ENCODE data around the gene SNX8.
"Not testable (repeated sequence)": the region's sequence is repeated elsewhere in the genome, so short reads cannot be mapped to it uniquely, and the experiment has no call there.

SNX8 gene, protein sequence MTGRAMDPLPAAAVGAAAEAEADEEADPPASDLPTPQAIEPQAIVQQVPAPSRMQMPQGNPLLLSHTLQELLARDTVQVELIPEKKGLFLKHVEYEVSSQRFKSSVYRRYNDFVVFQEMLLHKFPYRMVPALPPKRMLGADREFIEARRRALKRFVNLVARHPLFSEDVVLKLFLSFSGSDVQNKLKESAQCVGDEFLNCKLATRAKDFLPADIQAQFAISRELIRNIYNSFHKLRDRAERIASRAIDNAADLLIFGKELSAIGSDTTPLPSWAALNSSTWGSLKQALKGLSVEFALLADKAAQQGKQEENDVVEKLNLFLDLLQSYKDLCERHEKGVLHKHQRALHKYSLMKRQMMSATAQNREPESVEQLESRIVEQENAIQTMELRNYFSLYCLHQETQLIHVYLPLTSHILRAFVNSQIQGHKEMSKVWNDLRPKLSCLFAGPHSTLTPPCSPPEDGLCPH

DNA sequence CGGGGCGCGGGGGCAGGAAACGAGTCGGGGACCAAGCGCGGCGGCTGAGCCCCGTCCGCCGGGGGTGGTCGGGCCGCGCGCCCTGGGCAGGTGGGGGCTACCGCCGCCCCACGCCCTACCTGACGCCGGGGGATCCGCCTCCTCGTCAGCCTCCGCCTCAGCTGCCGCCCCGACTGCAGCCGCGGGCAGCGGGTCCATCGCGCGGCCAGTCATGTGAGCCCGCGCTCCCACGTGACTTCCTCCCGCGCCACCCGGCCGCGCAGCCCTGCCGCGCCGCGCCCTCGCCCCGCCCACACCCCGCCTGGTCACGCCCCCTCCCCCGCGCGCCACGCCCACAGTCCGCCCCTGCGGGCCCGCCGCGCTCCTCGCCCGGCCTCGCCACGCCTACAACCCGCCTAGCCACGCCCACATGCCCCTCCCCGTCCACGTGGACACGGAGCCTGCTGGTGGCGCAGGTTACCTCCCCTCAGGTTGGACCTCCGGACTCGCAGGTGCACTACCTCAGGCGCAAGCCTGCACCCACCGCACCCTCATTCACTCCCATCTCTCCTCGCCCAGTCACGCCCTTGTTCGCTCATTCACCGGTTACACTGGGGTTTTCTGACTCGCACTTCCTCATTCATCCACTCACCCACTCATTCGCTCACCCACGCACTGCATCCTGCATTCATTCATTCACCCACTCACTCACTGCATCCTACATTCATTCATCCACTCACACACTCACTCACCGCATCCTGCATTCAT lies at the start of gene SNX8:
Gene SNX8, minus strand, starts transcription at position 233 of the 747 bp plus-strand sequence. Its CDS starts 20 bp downstream, at position 213.
- peak; percentile 35 to 97 (median 88) for DNase-seq

DNA sequence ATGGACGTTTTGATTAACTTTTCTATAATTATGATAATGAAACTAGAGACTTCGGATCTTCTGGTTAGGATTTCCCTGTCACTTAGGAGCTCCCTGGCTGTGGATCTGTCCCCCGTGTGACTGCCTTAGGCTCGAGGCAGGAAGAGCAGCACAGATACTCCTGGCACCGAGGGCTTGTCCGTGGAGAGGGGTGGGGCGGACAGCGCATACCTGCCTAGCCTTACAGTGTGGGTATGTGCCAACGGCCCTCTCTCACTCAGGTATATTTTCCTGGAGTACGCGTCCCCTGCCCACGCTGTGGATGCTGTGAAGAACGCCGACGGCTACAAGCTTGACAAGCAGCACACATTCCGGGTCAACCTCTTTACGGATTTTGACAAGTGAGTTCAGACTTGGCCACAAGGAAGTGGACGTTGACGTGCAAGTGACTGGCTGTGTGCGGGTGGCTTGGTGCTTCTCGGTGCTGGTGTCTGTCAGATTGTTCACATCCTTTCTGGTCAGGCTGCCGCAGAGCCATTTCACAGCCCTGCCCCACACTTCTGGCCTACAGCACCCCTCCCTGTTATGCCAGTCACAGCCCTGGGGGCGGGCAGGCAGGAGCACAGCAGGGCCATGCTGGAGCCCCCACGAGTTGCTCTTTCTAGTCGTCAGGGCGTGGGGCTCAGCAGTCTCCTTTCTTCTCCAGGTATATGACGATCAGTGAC lies 48.3 kb upstream of the SNX8 start:
- DNase-seq: no peak

DNA sequence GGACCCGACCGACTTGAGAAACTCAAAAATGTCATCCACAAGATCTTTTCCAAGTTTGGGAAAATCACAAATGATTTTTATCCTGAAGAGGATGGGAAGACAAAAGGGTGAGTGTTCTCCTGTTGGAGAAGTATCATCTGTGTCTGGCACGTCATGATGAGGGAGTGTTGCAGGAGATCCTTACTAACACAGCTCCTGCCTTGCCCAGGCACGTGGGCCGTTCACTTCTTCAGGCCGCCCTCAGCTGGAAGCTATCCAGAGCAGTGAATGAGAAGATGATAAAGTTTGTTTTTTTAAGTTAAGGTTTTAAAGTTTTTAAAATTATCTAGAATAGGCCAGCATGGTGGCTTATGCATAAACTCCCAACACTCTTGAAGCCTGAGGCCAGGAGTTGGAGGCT lies 46.6 kb upstream of the SNX8 start:
- DNase-seq: no peak

DNA sequence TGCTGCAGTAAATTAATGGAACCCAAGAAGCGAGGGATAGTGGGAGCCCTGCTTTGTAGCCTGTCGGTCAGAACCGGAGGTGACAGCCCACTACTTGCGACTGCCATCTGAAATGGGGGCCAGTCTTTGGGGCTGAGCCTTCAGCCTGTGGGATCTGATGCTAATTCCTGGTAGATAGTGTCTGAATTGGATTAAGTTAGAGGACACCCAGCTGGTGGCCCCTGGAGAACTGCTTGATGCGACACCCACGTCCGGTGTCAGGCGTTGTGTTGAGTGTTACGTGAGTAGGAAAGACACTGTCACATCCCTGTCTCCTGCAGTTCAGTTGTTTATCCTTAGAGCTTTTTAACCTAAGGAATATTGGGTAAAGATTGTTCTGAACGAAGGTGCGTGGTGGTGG lies 45.4 kb upstream of the SNX8 start:
- DNase-seq: no peak

DNA sequence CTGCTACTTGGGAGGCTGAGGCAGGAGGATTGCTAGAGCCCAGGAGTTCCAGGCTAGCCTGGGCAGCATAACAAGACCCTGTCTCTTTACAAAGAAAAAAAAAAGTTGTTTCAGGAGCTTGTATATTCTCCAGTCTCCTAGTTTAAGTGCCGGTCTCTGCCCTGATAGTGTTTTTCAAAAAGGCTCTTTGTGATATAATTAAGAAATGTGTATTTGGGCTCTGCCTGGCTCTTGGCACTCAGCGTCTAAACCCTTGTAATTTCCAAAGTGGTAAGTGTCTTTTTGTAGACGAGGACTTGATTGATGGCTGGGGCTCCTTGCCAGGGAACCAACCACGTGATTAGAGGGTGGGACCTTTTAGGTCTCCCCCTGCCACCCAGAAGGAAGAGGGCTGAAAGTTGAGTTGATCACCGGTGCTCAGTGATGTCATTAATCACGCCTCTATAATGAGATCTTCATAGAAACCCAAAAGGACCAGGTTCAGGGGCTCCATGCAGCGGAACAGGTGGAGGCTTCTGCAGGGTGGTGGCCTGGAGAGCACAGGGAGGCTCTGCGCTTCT lies 44.8 kb upstream of the SNX8 start:
- DNase-seq: no peak

DNA sequence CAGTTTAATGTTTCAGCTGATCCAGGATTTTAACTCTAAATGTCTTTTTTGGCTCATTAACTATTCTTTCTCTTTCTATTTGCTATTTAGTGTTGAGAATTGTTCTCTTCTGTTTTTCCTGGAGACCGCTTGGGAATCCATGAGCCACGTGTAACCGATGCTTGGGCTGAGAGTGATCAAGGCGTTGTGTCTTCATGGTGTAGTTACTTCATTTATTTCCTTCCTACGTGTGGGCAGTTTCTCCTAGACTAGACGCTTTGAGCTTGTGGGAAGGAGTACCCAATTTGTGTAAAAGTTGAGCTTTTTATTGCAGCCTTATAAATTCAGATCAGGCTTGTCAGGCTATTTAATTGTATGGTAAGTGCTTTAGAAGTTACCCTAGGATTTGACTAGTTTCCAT lies 43.3 kb upstream of the SNX8 start:
- DNase-seq: no peak

DNA sequence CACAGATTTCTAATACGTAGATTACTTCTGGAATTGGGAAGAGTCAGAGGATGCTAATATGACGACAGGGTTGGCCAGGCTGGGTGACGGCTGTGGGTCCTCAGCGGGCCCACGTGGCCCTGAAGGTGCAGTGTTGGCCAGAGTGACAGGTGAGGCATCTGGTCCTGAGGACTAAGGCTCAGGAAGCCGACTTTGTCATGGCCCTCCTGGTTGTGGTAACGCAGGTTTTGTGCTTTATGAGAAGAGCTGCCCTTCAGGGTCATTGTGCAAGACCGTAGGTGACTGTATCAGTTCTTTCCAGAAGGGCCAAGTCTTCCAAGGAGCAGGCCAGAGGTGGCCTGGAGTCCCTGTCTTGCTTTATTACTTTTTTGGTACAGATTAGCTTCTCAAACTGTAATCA lies 42.9 kb upstream of the SNX8 start:
- DNase-seq: no peak

DNA sequence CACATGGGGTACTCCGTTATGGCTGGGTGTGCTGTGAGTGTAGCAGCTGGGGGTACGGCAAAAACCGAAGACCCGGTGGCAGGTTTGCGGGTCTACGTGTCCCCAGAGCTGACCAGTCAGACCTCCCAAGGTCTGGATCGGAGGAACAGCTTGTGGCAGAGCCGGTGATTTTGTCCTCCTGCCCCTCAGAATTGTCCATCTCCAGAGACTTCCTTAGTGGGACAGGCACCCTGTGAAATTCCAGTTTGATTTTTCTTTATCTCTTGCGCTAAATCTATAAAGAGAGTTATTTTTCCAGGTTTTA lies 41.4 kb upstream of the SNX8 start:
- DNase-seq: no peak

DNA sequence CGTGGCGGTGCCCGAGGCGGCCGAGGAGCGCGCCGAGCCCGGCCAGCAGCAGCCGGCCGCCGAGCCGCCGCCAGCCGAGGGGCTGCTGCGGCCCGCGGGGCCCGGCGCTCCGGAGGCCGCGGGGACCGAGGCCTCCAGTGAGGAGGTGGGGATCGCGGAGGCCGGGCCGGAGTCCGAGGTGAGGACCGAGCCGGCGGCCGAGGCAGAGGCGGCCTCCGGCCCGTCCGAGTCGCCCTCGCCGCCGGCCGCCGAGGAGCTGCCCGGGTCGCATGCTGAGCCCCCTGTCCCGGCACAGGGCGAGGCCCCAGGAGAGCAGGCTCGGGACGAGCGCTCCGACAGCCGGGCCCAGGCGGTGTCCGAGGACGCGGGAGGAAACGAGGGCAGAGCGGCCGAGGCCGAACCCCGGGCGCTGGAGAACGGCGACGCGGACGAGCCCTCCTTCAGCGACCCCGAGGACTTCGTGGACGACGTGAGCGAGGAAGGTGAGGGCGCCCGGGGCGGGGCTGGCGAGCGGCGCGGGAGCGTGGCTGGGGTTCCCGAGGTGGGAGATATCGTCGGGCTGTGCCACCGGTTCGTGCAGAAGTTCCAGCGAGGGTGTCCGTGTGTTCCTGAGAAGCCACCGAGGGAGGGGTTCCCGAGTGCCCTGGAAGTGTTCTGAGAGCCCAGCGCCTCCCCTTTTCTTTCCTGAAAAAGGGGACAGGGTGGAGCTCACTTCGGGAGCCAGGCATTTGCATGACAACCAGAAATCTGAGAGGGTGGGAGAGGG lies 40.9 kb upstream of the SNX8 start:
- peak in 2 of 51 donors; percentile 11 to 20 for DNase-seq

DNA sequence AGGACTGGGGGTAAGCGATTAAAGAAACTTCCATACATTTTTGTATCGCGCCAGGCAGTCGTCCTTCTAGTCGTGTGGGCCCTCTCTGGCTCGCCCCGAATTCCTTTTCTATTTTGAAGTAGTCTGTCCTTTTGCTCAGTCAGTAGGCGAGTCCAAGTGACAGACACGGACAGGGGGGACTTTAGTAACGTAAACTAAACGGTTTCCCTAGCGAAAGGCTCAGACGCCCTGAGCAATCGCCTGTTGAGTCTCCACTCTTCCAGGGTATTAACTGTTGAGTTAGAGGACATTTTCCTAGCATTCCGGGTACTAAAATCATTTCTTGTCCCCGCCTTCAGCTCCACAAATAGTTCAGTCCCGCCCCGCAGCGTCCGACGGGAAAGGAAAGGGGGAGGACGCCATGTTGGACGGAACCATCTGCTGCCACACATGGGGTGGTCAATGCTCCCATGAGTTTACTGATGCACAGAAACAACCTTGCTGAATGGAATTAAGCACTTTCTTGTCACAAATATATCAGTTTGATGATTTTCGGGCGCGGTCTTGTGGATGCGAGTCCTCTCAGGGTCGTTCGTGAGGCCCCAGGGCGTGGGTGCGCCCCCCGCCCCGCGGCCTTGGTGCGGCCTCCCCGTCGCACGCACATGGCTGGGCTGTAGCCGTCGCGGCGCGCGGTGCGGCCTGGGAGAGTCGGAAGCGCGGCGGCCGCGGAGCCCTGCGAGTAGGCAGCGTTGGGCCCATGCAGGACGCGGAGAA lies 40.1 kb upstream of the SNX8 start, which contains the start of gene EIF3B:
Gene EIF3B, plus strand, starts transcription at position 642 of the 753 bp plus-strand sequence. Its CDS starts 95 bp downstream, at position 737.
- peak; percentile 57 to 99 (median 85) for DNase-seq

DNA sequence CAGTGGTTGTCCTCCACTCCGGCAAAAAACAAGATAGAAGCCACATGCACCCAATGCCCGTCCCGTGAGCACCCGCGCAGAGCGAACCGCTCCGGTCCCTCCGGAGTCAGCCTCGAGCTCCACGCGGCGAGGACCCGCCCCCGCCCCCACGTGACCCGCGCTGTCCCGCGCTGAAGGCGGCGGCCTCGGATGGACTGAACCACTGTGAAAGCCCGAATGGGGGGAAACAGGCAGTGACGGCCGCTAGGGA lies 39.6 kb upstream of the SNX8 start:
- DNase-seq: peak in 40 of 51 donors; percentile 61 to 99 (median 86)

DNA sequence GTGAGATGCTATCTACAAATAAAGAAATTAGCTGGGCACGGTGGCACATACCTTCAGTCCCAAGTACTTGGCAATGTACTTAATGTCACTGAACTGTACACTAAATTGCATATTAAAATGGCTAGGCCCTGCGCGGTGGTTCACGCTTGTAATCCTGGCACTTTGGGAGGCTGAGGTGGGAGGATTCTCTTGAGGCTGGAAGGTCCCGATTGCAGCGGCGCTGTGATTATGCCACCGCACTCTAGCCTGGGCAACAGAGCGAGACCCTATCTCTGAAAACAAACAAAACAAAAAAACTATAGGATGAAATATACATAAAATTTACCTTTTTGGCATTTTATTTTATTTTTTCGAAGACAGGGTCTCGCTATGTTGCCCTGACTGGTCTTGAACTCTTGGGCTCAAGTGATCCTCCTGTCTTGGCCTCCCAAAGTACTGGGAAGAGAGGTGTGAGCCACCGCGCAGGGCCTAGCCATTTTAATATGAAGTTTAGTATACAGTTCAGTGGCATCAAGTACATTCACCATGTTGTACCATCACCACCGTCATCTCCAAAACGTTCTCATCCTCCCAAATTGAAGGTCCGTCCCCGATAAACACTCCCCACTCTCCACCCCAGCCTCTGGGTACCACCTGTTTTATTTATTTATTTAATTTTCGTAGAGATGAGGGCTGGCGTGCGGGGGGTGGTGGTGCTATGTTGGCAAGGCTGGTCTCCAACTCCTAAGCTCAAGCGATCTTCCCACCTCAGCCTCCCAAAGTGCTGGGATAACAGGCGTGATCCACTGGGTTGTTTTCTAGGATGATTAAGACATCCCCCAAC lies 39.1 kb upstream of the SNX8 start:
- DNase-seq: no peak

DNA sequence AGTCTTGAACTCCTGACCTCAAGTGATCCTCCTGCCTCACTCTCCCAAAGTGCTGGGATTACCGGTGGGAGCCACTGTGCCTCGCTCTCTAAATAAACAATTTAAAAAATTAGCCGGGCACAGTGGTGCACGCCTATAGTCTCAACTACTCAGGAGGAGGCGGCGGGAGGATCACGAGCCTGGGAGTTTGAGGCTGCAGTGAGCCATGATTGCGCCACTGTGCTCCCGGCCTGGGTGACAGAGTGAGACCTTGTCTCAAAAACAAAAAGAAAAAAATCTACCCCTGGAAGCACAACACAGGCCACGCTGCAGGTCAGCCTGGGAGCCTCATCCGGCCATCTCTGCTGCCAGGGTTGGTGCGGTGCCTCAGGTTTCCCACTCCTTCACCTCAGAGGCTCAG lies 36.6 kb upstream of the SNX8 start:
- DNase-seq: no peak

DNA sequence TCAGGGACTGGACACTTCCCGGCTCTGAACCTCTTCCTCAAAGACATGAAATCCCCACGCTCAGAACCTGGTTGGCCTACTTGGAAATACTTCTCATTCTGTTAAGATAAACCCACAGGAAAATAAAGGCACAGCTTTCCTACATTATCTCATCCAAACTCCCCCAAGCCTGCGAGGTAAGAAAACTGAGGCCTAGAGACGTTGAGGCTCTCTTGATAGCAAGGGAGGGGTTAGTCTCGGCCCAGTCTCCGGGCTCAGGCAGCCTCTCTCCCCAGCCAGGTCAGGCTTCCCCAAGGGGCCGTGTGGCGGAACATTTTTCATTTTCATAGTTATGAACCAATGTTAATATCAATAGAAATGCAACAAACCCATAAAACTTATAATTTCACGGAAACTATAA lies 35.8 kb upstream of the SNX8 start:
- DNase-seq: no peak

DNA sequence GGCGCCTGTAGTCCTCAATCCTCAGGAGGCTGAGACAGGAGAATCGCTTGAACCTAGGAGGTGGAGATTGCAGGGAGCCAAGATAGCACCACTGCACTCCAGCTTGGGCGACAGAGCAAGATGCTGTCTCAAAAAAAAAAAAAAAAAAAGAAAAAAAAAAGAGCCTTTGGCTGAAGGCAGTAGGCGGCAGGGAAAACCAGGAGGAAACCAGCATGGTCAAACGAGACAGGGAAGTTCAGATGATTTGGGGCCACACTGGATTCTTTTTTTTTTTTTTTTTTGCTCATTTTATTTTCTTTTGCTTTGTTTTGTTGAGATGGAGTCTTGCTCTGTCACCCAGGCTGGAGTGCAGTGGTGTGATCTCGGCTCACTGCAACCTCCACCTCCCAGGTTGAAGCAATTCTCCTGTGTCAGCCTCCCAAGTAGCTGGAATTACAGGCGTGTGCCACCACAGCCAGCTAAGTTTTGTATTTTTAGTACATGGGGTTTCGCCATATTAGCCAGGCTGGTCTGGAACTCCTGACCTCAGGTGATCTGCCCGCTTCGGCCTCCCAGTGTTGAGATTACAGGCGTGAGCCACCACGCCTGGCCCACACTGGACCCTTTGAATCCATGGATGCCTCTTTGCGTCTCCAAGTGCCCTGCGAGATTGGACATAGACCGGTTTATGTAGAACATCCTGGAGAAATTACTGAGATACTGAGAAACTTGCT lies 33.3 kb upstream of the SNX8 start:
- DNase-seq: not testable (repeated sequence)

DNA sequence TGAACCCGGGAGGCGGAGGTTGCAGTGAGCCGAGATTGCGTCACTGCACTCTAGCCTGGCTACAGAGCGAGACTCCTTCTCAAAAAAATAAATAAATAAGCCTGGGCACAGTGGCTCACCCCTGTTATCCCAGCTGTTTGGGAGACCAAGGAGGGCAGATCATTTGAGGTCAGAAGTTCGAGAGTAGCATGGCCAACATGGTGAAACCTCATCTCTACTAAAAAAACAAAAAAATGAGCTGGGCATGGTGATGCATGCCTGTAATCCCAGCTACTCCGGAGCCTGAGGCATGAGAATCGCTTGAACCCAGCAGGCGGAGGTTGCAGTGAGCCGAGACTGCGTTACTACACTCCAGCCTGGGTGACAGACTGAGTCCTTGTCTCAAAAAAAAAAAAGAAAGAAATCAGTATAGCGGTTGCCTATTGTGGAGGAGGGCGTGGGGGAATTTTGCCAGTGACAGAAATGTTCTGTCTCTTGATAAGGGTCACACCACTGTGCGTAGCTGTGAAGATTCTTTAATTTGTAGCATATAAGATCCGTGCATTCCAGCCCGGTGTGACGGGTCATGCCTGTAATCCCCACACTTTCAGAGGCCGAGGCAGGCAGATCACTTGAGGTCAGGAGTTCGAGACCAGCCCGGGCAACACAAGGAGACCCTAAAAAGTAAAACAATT lies 22.5 kb upstream of the SNX8 start:
- DNase-seq: no peak

DNA sequence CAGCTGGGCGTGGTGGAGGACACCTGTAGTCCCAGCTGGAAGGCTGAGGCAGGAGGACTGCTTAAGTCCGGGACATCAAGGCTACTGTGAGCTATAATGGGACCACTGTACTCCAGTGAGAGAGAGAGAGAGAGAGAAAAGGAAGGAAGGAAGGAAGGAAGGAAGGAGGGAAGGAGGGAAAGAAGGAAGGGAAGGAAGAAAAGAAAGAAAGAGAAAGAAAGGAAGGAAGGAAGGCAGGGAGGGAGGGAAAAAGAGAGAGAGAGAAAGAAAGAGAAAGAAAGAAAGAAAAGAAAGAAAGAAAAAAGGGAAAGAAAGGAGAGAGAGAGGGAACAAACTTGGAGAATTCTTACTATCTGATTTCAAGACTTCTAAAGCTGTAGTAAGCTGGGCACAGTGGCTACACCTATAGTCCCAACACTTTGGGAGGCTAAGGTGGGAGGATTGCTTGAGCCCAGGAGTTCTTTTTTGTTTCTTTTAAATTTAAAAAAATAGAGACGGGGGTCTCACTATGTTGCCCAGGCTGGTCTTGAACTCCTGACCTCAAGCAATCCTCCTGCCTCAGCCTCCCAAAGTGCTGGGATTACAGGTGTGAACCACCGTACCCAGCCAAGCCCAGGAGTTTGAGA lies 18.5 kb upstream of the SNX8 start:
- not testable (repeated sequence) for DNase-seq

DNA sequence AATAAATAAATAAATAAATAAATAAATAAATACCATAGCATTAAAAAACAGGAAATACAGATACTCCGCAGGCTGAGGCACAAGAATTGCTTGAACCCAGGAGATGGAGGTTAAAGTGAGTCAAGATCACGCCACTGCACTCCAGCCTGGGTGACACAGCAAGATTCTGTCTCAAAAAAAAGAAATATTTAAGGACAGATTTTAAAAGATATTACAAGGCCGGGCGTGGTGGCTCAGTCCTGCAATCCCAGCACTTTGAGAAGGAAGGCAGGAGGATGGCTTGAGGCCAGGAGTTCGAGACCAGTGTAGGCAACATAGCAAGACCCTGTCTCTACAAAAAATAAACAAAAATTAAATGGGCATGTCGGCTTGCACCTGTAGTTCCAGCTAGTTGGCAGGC lies 17.5 kb upstream of the SNX8 start:
- no peak for DNase-seq

Data from hypothalamus (tissue), 51 donors.